ENCODE measurements around the gene L3MBTL2.

DNA sequence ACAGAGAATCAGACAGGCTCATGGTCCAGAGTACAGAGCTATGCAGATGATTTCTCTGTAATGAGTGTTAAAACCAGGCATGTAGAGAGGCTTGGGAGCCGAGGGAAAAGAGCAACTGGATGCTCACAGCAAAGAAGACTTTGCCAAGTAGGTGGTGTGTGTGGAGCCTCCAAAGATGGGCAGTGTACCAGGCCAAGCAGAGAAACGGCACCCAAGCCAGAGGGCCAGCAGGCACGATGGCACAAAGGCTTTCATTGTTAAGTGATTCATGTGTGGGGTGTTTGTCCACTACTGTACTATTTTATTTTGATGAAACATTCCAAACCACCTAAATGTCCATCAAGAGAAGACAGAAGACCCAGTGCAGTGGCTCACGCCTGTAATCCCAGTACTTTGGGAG lies 69.7 kb downstream of the L3MBTL2 start:
- TF ChIP-seq, protein P1, sequence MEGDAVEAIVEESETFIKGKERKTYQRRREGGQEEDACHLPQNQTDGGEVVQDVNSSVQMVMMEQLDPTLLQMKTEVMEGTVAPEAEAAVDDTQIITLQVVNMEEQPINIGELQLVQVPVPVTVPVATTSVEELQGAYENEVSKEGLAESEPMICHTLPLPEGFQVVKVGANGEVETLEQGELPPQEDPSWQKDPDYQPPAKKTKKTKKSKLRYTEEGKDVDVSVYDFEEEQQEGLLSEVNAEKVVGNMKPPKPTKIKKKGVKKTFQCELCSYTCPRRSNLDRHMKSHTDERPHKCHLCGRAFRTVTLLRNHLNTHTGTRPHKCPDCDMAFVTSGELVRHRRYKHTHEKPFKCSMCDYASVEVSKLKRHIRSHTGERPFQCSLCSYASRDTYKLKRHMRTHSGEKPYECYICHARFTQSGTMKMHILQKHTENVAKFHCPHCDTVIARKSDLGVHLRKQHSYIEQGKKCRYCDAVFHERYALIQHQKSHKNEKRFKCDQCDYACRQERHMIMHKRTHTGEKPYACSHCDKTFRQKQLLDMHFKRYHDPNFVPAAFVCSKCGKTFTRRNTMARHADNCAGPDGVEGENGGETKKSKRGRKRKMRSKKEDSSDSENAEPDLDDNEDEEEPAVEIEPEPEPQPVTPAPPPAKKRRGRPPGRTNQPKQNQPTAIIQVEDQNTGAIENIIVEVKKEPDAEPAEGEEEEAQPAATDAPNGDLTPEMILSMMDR (IDR thresholded peaks at IDR 0.05 in 2 of 3, conservative IDR thresholded peaks at IDR 0.05 in 1 of 3; ENCODE audit: control insufficient read depth in 2 of 3, extremely low read depth in 1 of 3, insufficient read depth in 1 of 3, low read depth in 3 of 3, low read length in 3 of 3) = no peak
- TF ChIP-seq, protein P2, sequence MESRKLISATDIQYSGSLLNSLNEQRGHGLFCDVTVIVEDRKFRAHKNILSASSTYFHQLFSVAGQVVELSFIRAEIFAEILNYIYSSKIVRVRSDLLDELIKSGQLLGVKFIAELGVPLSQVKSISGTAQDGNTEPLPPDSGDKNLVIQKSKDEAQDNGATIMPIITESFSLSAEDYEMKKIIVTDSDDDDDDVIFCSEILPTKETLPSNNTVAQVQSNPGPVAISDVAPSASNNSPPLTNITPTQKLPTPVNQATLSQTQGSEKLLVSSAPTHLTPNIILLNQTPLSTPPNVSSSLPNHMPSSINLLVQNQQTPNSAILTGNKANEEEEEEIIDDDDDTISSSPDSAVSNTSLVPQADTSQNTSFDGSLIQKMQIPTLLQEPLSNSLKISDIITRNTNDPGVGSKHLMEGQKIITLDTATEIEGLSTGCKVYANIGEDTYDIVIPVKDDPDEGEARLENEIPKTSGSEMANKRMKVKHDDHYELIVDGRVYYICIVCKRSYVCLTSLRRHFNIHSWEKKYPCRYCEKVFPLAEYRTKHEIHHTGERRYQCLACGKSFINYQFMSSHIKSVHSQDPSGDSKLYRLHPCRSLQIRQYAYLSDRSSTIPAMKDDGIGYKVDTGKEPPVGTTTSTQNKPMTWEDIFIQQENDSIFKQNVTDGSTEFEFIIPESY (IDR thresholded peaks at IDR 0.05) = no peak
- TF ChIP-seq CHD4 (IDR thresholded peaks at IDR 0.05) = no peak
- TF ChIP-seq TCF7 (IDR thresholded peaks at IDR 0.05; ENCODE audit: borderline replicate concordance) = no peak
- TF ChIP-seq, protein P3, sequence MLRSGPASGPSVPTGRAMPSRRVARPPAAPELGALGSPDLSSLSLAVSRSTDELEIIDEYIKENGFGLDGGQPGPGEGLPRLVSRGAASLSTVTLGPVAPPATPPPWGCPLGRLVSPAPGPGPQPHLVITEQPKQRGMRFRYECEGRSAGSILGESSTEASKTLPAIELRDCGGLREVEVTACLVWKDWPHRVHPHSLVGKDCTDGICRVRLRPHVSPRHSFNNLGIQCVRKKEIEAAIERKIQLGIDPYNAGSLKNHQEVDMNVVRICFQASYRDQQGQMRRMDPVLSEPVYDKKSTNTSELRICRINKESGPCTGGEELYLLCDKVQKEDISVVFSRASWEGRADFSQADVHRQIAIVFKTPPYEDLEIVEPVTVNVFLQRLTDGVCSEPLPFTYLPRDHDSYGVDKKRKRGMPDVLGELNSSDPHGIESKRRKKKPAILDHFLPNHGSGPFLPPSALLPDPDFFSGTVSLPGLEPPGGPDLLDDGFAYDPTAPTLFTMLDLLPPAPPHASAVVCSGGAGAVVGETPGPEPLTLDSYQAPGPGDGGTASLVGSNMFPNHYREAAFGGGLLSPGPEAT (IDR thresholded peaks at IDR 0.05; ENCODE audit: low read depth) = no peak
- no peak for TF ChIP-seq PAX5 (IDR thresholded peaks at IDR 0.05; ENCODE audit: borderline replicate concordance, low read depth, low read length)
- no peak for TF ChIP-seq RAD21 (IDR thresholded peaks at IDR 0.05; ENCODE audit: insufficient read depth, low read depth, low read length)
- TF ChIP-seq EZH2 (IDR thresholded peaks at IDR 0.05; ENCODE audit: borderline replicate concordance, control insufficient read depth, low read depth, low read length) = no peak
- TF ChIP-seq POLR2A (IDR thresholded peaks at IDR 0.05; ENCODE audit: low read depth, low read length) = no peak
- TF ChIP-seq, protein P4, sequence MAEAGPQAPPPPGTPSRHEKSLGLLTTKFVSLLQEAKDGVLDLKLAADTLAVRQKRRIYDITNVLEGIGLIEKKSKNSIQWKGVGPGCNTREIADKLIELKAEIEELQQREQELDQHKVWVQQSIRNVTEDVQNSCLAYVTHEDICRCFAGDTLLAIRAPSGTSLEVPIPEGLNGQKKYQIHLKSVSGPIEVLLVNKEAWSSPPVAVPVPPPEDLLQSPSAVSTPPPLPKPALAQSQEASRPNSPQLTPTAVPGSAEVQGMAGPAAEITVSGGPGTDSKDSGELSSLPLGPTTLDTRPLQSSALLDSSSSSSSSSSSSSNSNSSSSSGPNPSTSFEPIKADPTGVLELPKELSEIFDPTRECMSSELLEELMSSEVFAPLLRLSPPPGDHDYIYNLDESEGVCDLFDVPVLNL (IDR thresholded peaks at IDR 0.05; ENCODE audit: low read depth, low read length) = no peak
- TF ChIP-seq, protein P5, sequence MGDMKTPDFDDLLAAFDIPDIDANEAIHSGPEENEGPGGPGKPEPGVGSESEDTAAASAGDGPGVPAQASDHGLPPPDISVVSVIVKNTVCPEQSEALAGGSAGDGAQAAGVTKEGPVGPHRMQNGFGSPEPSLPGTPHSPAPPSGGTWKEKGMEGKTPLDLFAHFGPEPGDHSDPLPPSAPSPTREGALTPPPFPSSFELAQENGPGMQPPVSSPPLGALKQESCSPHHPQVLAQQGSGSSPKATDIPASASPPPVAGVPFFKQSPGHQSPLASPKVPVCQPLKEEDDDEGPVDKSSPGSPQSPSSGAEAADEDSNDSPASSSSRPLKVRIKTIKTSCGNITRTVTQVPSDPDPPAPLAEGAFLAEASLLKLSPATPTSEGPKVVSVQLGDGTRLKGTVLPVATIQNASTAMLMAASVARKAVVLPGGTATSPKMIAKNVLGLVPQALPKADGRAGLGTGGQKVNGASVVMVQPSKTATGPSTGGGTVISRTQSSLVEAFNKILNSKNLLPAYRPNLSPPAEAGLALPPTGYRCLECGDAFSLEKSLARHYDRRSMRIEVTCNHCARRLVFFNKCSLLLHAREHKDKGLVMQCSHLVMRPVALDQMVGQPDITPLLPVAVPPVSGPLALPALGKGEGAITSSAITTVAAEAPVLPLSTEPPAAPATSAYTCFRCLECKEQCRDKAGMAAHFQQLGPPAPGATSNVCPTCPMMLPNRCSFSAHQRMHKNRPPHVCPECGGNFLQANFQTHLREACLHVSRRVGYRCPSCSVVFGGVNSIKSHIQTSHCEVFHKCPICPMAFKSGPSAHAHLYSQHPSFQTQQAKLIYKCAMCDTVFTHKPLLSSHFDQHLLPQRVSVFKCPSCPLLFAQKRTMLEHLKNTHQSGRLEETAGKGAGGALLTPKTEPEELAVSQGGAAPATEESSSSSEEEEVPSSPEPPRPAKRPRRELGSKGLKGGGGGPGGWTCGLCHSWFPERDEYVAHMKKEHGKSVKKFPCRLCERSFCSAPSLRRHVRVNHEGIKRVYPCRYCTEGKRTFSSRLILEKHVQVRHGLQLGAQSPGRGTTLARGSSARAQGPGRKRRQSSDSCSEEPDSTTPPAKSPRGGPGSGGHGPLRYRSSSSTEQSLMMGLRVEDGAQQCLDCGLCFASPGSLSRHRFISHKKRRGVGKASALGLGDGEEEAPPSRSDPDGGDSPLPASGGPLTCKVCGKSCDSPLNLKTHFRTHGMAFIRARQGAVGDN (IDR thresholded peaks at IDR 0.05) = no peak

Data from GM12878 (cell line).